Skeletal muscle tissue (tissue), 4 donors: ENCODE results near the gene TSC2. TPM values are rescaled to one million over a fixed set of nuclear protein-coding genes. Genes with fewer than 3 reads are reported as not detected.

Source experiments
- H3K27ac ChIP-seq: one replicate; pipeline ENCODE4 v1.7.0; 2013; ENCODE audit warnings: mild to moderate bottlenecking, low read depth, low read length, inconsistent platforms
- H3K27me3 ChIP-seq, 3 donors: one replicate each; pipeline ENCODE4 v1.7.0; 2013; ENCODE audit warnings: low read length in 3 of 3; ENCODE audit not compliant: control insufficient read depth in 3 of 3, insufficient read depth in 3 of 3
- H3K36me3 ChIP-seq, 3 donors: one replicate each; pipeline ENCODE4 v1.7.0; 2013; ENCODE audit warnings: low read length in 3 of 3; ENCODE audit not compliant: control insufficient read depth in 3 of 3, insufficient read depth in 3 of 3
- H3K4me1 ChIP-seq, 3 donors: one replicate each; pipeline ENCODE4 v1.7.0; 2013; ENCODE audit warnings: low read length in 3 of 3, mild to moderate bottlenecking in 3 of 3; ENCODE audit not compliant: control insufficient read depth in 3 of 3, insufficient read depth in 3 of 3
- H3K4me3 ChIP-seq, 3 donors: one replicate each; pipeline ENCODE4 v1.7.0; 2013; ENCODE audit warnings: low read length in 3 of 3
- H3K9ac ChIP-seq, 3 donors: one replicate each; pipeline ENCODE4 v1.7.0; 2013; ENCODE audit warnings: low read length in 3 of 3, mild to moderate bottlenecking in 3 of 3, moderate library complexity in 2 of 3, low read depth in 1 of 3
- H3K9me3 ChIP-seq, 3 donors: one replicate each; pipeline ENCODE4 v1.7.0; 2013; ENCODE audit warnings: low read length in 3 of 3; ENCODE audit not compliant: control insufficient read depth in 3 of 3
- total RNA-seq: library from RNA; depleted of rRNA; stranded (reverse); fragments of >200 nt; gene quantifications from one replicate; pipeline ENCODE4 v1.2.3, GENCODE V29; 2014
- donor health status: Osteomylitis.

TSC2 gene
- total RNA-seq, 1 donor from 2014 or later = 49.6 TPM

GRCh38 chr16:2088759-2089358 is 41.1 kb downstream of the TSC2 start:
- Histone ChIP-seq H3K27ac (no peak overlapping the region), H3K9ac (no peak overlapping the region), H3K36me3 (peaks cover 62 to 69% (median 63%) of the 10 kb centered on the region in 3 donors), H3K27me3 (no peaks in the 10 kb centered on the region), H3K9me3 (no peaks in the 10 kb centered on the region), H3K4me3 (no peak overlapping the region), H3K4me1 (peaks cover 16 to 35% (median 24%) of the 10 kb centered on the region in 3 donors)

- Histone ChIP-seq H3K27ac (peak overlapping the region; percentile 75), H3K36me3 (peaks cover 65 to 76% (median 72%) of the 10 kb centered on the region in 3 donors), H3K4me1 (peaks cover 16 to 35% (median 24%) of the 10 kb centered on the region in 3 donors), H3K9me3 (no peaks in the 10 kb centered on the region), H3K9ac (peak overlapping the region in 2 of 3 donors; percentile 23 to 78), H3K4me3 (peak overlapping the region in 2 of 3 donors; percentile 43 to 49), H3K27me3 (no peaks in the 10 kb centered on the region)
These were observed 42.1 kb downstream of the TSC2 start for GRCh38 chr16:2089706-2090480.

- Histone ChIP-seq H3K27ac (peak overlapping the region; percentile 75), H3K4me3 (peak overlapping the region in 2 of 3 donors; percentile 43 to 49), H3K27me3 (no peaks in the 10 kb centered on the region), H3K9ac (peak overlapping the region; percentile 38 to 78 (median 57)), H3K4me1 (peaks cover 16 to 35% (median 24%) of the 10 kb centered on the region in 3 donors), H3K9me3 (no peaks in the 10 kb centered on the region), H3K36me3 (peaks cover 67 to 77% (median 75%) of the 10 kb centered on the region in 3 donors)
These were observed 42.6 kb downstream of the TSC2 start for GRCh38 chr16:2090481-2090776.

GRCh38 chr16:2090777-2091546 is 43.2 kb downstream of the TSC2 start:
- Histone ChIP-seq H3K27ac (peak overlapping the region; percentile 75), H3K4me3 (peak overlapping the region in 2 of 3 donors; percentile 43 to 49), H3K4me1 (peaks cover 16 to 35% (median 24%) of the 10 kb centered on the region in 3 donors), H3K9me3 (no peaks in the 10 kb centered on the region), H3K9ac (peak overlapping the region; percentile 38 to 78 (median 57)), H3K36me3 (peaks cover 71 to 80% (median 78%) of the 10 kb centered on the region in 3 donors), H3K27me3 (no peaks in the 10 kb centered on the region)

GRCh38 chr16:2091547-2092255 is 43.9 kb downstream of the TSC2 start:
- no peak overlapping the region for H3K9ac ChIP-seq
- peaks cover 68 to 77% (median 76%) of the 10 kb centered on the region in 3 donors for H3K36me3 ChIP-seq
- no peak overlapping the region for H3K4me3 ChIP-seq
- peaks cover 16 to 35% (median 24%) of the 10 kb centered on the region in 3 donors for H3K4me1 ChIP-seq
- no peaks in the 10 kb centered on the region for H3K27me3 ChIP-seq
- no peak overlapping the region for H3K27ac ChIP-seq
- no peaks in the 10 kb centered on the region for H3K9me3 ChIP-seq

- Histone ChIP-seq H3K4me3 (no peak overlapping the region), H3K27ac (no peak overlapping the region), H3K36me3 (peaks cover 68 to 79% (median 77%) of the 10 kb centered on the region in 3 donors), H3K9me3 (no peaks in the 10 kb centered on the region), H3K4me1 (peaks cover 16 to 35% (median 24%) of the 10 kb centered on the region in 3 donors), H3K9ac (no peak overlapping the region), H3K27me3 (no peaks in the 10 kb centered on the region)
These were observed 44.5 kb downstream of the TSC2 start for GRCh38 chr16:2092256-2092620.

- Histone ChIP-seq H3K4me3 (no peak overlapping the region), H3K9me3 (no peaks in the 10 kb centered on the region), H3K9ac (no peak overlapping the region), H3K36me3 (peaks cover 65 to 78% (median 76%) of the 10 kb centered on the region in 3 donors), H3K27me3 (no peaks in the 10 kb centered on the region), H3K4me1 (peaks cover 16 to 35% (median 24%) of the 10 kb centered on the region in 3 donors), H3K27ac (no peak overlapping the region)
These were observed 45.1 kb downstream of the TSC2 start for GRCh38 chr16:2092866-2093265.

- Histone ChIP-seq H3K4me3 (no peak overlapping the region), H3K4me1 (peaks cover 16 to 35% (median 23%) of the 10 kb centered on the region in 3 donors), H3K9me3 (no peaks in the 10 kb centered on the region), H3K36me3 (peaks cover 62 to 69% (median 67%) of the 10 kb centered on the region in 3 donors), H3K27me3 (no peaks in the 10 kb centered on the region), H3K9ac (no peak overlapping the region), H3K27ac (no peak overlapping the region)
These were observed 46.0 kb downstream of the TSC2 start for GRCh38 chr16:2093793-2094192.

GRCh38 chr16:2095315-2095853 is 47.6 kb downstream of the TSC2 start:
- H3K36me3 ChIP-seq = peaks cover 60 to 67% (median 67%) of the 10 kb centered on the region in 3 donors
- no peaks in the 10 kb centered on the region for H3K9me3 ChIP-seq
- H3K9ac ChIP-seq = no peak overlapping the region
- peaks cover 4 to 21% (median 8%) of the 10 kb centered on the region in 3 donors for H3K4me1 ChIP-seq
- no peaks in the 10 kb centered on the region for H3K27me3 ChIP-seq
- no peak overlapping the region for H3K27ac ChIP-seq
- H3K4me3 ChIP-seq = no peak overlapping the region
